CD14-positive monocyte (primary cell): ENCODE data around the gene KIF21B. TPM values are rescaled to one million over a fixed set of nuclear protein-coding genes. Genes with fewer than 3 reads are reported as not detected.

Experiments
- DNase-seq, 3 donors: peaks; one replicate each; pipeline ENCODE4 v3.0.0-alpha.2; 2011 to 2022
- H2AFZ ChIP-seq: 2 replicates; pipeline ENCODE4 v1.6.0; 2012; ENCODE audit warnings: mild to moderate bottlenecking, low read depth, low read length, inconsistent platforms; ENCODE audit not compliant: insufficient read depth, poor library complexity, severe bottlenecking
- H3K27ac ChIP-seq, 2 donors: 1 replicate in 1 of 2; 2 replicates in 1 of 2; pipeline ENCODE4 v1.5.1; 2012 to 2013; ENCODE audit warnings: low read length in 2 of 2, control low read depth in 1 of 2, inconsistent platforms in 1 of 2, low read depth in 1 of 2, mild to moderate bottlenecking in 1 of 2
- H3K27me3 ChIP-seq, 2 donors: one replicate each; pipeline versions ENCODE4 v1.6.0 to v1.6.1; 2011 to 2013; ENCODE audit warnings: low read length in 2 of 2; ENCODE audit not compliant: control insufficient read depth in 2 of 2, insufficient read depth in 2 of 2
- H3K36me3 ChIP-seq, 2 donors: replicated peaks in 1 of 2; 1 replicate in 1 of 2; 2 replicates in 1 of 2; pipeline versions ENCODE4 v1.5.1 to v1.6.1; 2012 to 2013; ENCODE audit warnings: low read length in 2 of 2, control low read depth in 1 of 2, inconsistent platforms in 1 of 2, mild to moderate bottlenecking in 1 of 2; ENCODE audit not compliant: insufficient read depth in 2 of 2, control insufficient read depth in 1 of 2
- H3K4me1 ChIP-seq, 2 donors: 1 replicate in 1 of 2; 2 replicates in 1 of 2; pipeline versions ENCODE4 v1.5.1 to v1.6.1; 2012 to 2013; ENCODE audit warnings: low read length in 2 of 2, control low read depth in 1 of 2, inconsistent platforms in 1 of 2, mild to moderate bottlenecking in 1 of 2, moderate library complexity in 1 of 2; ENCODE audit not compliant: insufficient read depth in 2 of 2, control insufficient read depth in 1 of 2
- H3K4me2 ChIP-seq: replicated peaks from 2 replicates; pipeline ENCODE3; 2012; ENCODE audit warnings: low read length, moderate library complexity, mild to moderate bottlenecking; ENCODE audit not compliant: poor library complexity, severe bottlenecking; ENCODE audit errors: extremely low read depth
- H3K4me3 ChIP-seq, 3 experiments: fragments of 200-600 bp in 1 of 3; sonication (generic) in 1 of 3; replicated peaks in 1 of 3; 1 replicate in 2 of 3; 2 replicates in 1 of 3; pipeline ENCODE4 v1.5.1; 2011 to 2013; ENCODE audit warnings: low read length in 3 of 3, mild to moderate bottlenecking in 3 of 3, control low read depth in 2 of 3, low read depth in 2 of 3, inconsistent platforms in 1 of 3, moderate library complexity in 1 of 3
- H3K79me2 ChIP-seq: 2 replicates; pipeline ENCODE4 v1.6.0; 2012; ENCODE audit warnings: mild to moderate bottlenecking, control low read depth, inconsistent platforms, low read length, moderate library complexity; ENCODE audit not compliant: insufficient read depth
- H3K9ac ChIP-seq: 2 replicates; pipeline ENCODE4 v1.6.0; 2017; ENCODE audit warnings: low read length, mild to moderate bottlenecking; ENCODE audit not compliant: insufficient read depth, poor library complexity, severe bottlenecking
- H3K9me3 ChIP-seq, 2 donors: replicated peaks in 1 of 2; 1 replicate in 1 of 2; 2 replicates in 1 of 2; pipeline versions ENCODE4 v1.5.1 to v1.6.1; 2012 to 2013; ENCODE audit warnings: low read length in 2 of 2, control low read depth in 1 of 2; ENCODE audit not compliant: control insufficient read depth in 1 of 2, insufficient read depth in 1 of 2
- H4K20me1 ChIP-seq: 2 replicates; pipeline ENCODE4 v1.6.0; 2012; ENCODE audit warnings: mild to moderate bottlenecking, low read length, control low read depth, moderate library complexity; ENCODE audit not compliant: insufficient read depth
- H3K27ac Mint-ChIP-seq, 7 donors: one replicate each; pipeline ENCODE4 v1.8.0; 2020; ENCODE audit warnings: mild to moderate bottlenecking in 7 of 7, mixed read lengths in 7 of 7, moderate library complexity in 6 of 7, inconsistent platforms in 2 of 7
- H3K27me3 Mint-ChIP-seq, 3 donors: one replicate each; pipeline ENCODE4 v1.8.0; 2021 to 2022; ENCODE audit warnings: low read depth in 3 of 3, mild to moderate bottlenecking in 3 of 3, mixed read lengths in 3 of 3, moderate library complexity in 3 of 3, inconsistent platforms in 1 of 3
- H3K36me3 Mint-ChIP-seq, 2 donors: one replicate each; pipeline ENCODE4 v1.8.0; 2020; ENCODE audit warnings: mixed read lengths in 2 of 2, inconsistent platforms in 1 of 2, mild to moderate bottlenecking in 1 of 2
- H3K4me1 Mint-ChIP-seq: one replicate; pipeline ENCODE4 v1.8.0; 2020; ENCODE audit warnings: mild to moderate bottlenecking, mixed read lengths
- H3K4me3 Mint-ChIP-seq, 2 donors: one replicate each; pipeline ENCODE4 v1.8.0; 2020; ENCODE audit warnings: mild to moderate bottlenecking in 2 of 2, mixed read lengths in 2 of 2, moderate library complexity in 1 of 2
- H3K9me3 Mint-ChIP-seq, 7 donors: one replicate each; pipeline ENCODE4 v1.8.0; 2020 to 2022; ENCODE audit warnings: mixed read lengths in 7 of 7, mild to moderate bottlenecking in 6 of 7, moderate library complexity in 6 of 7, inconsistent platforms in 2 of 7
- WGBS: methylation state at CpG from one replicate; pipeline ENCODE4 v1.1.5; 2013; ENCODE audit warnings: missing lambda C conversion rate; ENCODE audit not compliant: insufficient coverage; 5-methylcytosine and 5-hydroxymethylcytosine counted together
- intact Hi-C, 2 donors: fragments of 100-400 bp; cut with micrococcal nuclease; formaldehyde crosslinking; loops; one replicate each; pipeline versions ENCODE4 v1.15.0 to v1.15.1; 2023
- polyA plus RNA-seq, 3 donors: library from polyadenylated mRNA; depleted of rRNA in 1 of 3; unstranded in 2 of 3; stranded (reverse) in 1 of 3; fragments of 300-500 nt in 2 of 3; fragments of >200 nt in 1 of 3; fragmentation: Illumina TruSeq in 2 of 3; gene quantifications; 1 replicate in 2 of 3; 2 replicates in 1 of 3; pipeline ENCODE4 v1.2.3, GENCODE V29; 2012 to 2021
- TF ChIP-seq, protein P1 (sequence below): fragments of 200-600 bp; IDR thresholded peaks from one replicate; pipeline ENCODE4 v1.8.0; 2022; ENCODE audit warnings: antibody characterized with exemption, mild to moderate bottlenecking

KIF21B gene
- polyA plus RNA-seq, 3 donors: 0.18 to 9.8 (median 0.30) TPM

DNA sequence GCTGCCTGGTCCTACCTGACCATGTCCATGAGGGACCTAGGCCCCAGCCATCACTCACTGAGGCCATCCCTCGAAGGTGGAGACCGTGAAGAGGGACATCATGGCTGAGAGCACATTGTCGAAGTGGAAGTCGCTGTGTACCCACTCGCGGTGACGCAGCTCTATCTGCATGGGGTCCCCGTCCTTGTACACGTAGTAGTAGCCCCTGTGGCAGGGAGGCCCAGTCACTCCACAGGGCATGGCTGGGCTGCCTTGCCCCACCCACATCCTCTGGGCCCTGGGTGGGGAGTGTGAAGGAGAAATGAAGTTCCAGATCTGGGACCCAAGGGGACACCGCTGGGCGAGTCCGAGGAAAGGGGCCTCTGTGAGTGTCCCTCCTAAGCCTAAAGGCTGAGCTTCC lies 38.4 kb upstream of the KIF21B start:
- Histone ChIP-seq H3K9ac (no peak overlapping the region), H3K4me1 (no peaks in the 10 kb centered on the region), H3K36me3 (no peaks in the 10 kb centered on the region), H2AFZ (no peak overlapping the region), H3K4me2 (no peak overlapping the region), H3K79me2 (no peaks in the 10 kb centered on the region), H3K27me3 (no peaks in the 10 kb centered on the region), H3K4me3 (no peak overlapping the region), H3K9me3 (no peaks in the 10 kb centered on the region), H4K20me1 (no peaks in the 10 kb centered on the region), H3K27ac (no peak overlapping the region)
- Mint-ChIP-seq H3K4me3 (no peak overlapping the region), H3K36me3 (no peaks in the 10 kb centered on the region), H3K9me3 (no peaks in the 10 kb centered on the region), H3K4me1 (no peaks in the 10 kb centered on the region), H3K27me3 (peaks cover 5 to 9% (median 6%) of the 10 kb centered on the region in 3 donors), H3K27ac (no peak overlapping the region)
- TF ChIP-seq, protein P1, sequence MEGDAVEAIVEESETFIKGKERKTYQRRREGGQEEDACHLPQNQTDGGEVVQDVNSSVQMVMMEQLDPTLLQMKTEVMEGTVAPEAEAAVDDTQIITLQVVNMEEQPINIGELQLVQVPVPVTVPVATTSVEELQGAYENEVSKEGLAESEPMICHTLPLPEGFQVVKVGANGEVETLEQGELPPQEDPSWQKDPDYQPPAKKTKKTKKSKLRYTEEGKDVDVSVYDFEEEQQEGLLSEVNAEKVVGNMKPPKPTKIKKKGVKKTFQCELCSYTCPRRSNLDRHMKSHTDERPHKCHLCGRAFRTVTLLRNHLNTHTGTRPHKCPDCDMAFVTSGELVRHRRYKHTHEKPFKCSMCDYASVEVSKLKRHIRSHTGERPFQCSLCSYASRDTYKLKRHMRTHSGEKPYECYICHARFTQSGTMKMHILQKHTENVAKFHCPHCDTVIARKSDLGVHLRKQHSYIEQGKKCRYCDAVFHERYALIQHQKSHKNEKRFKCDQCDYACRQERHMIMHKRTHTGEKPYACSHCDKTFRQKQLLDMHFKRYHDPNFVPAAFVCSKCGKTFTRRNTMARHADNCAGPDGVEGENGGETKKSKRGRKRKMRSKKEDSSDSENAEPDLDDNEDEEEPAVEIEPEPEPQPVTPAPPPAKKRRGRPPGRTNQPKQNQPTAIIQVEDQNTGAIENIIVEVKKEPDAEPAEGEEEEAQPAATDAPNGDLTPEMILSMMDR: no peak
- 96% methylated on average over 9 of the region's 12 CpGs for WGBS
- no peak for DNase-seq
- intact Hi-C loops: no loop called here

DNA sequence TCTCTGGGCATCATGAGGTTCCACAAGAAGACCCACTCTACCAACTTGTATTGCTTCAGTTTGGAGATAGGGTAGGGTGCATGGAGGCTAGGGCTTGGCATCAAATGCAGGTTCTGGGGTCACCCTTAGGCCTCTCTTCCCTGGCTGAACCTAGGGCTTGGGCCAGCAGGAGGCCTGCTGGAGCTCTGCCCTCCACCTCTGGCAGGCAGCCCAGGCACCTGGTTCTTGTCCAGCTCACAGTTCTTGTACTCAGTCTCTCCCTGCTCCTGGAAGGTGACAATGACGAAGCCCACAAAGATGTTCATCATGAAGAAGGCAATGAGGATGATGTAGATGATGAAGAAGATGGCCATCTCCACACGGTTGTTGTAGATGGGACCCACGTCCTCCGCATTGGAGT lies 37.5 kb upstream of the KIF21B start:
- Histone ChIP-seq H3K36me3 (no peaks in the 10 kb centered on the region), H3K27me3 (no peaks in the 10 kb centered on the region), H3K4me1 (no peaks in the 10 kb centered on the region), H3K79me2 (no peaks in the 10 kb centered on the region), H3K4me3 (no peak overlapping the region), H3K4me2 (no peak overlapping the region), H3K27ac (no peak overlapping the region), H3K9ac (no peak overlapping the region), H4K20me1 (no peaks in the 10 kb centered on the region), H3K9me3 (no peaks in the 10 kb centered on the region), H2AFZ (no peak overlapping the region)
- Mint-ChIP-seq H3K4me1 (no peaks in the 10 kb centered on the region), H3K36me3 (no peaks in the 10 kb centered on the region), H3K27ac (no peak overlapping the region), H3K9me3 (no peaks in the 10 kb centered on the region), H3K4me3 (no peak overlapping the region), H3K27me3 (peaks cover 6 to 12% (median 12%) of the 10 kb centered on the region in 3 donors)
- DNase-seq: no peak
- intact Hi-C loops: no loop called here
- WGBS: 93% methylated on average over 4 of the region's 4 CpGs
- TF ChIP-seq, protein P1: no peak
